Measurements from ENCODE around the gene MEA1. TPM values are rescaled to one million over a fixed set of nuclear protein-coding genes. Genes with fewer than 3 reads are reported as not detected.

MEA1 gene
- polyA plus RNA-seq, 1 donor = 39.6 TPM

DNA sequence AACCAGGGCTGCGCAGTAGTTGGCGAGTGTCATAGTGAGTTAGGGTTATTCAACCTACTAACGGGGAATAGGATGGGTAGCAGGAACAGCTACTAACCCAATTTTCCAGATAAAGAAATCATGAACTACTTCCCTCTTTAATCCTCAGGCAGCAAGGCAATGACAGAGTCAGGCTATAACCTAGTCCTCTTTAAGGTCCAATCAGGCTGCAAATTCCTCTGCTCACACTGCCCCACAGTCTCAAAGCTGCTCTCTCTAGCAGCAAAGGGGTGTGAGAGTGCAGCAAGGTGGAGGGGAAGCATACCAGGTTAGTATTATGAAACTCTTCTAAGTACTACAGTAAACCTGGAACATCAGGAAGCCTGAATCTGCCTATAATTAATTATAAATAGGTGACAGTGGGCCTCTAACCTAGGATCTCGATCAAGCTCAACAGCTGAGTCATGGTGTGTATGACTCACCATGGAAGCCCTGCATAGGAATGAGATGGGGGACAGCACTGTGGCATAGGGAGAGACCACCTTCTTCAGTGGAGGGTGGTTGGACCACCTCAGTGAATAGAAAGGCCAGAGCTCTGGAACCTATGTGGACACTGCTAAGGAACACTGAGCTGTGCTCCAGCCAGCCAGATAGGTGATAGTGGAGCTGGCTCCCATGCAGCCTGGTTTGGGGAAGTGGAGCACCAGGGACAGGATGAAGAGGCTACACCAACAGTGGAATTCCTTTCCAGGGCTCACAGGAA is 42.7 kb downstream of the MEA1 start:
- DNase-seq (ENCODE audit: low read depth) = no peak

DNA sequence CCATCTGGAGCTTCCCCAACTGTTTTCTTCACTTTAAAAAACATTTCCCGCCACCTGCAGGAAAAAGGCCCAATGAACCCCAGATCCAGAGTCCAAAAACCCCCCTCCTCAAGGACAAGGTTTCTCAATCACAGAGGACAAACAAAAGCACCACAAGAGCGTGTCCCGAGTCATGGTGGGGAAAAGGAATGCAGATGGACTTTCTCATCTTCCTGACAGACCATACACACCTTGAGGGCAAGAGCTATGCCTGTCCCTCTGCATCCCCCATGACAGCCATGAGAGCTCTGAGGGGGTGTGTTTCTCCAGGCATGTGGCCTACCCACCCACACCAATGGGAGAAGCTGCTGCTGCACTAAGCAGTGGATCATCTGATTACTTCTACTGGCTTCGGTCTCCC is 43.8 kb downstream of the MEA1 start:
- DNase-seq (ENCODE audit: low read depth) = no peak

DNA sequence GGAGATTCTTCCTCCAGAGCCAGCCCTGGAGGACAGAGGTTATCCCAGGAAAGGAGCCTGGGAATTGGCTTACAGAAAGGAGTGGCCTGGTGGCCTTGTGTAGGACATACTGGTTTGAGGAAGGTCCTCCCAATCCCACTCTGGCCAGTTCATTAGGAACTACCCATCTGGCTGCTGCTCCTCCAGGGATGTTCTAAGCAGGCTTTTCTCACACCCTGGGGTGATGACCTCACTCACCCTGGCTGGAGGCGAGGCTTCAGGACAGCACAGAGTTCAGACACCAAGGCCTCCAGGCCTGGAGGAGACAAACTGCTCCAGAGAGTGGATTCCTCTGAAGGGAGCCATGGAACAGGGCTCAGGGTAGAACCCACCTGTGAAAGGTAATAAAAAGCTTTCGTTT is 44.3 kb downstream of the MEA1 start:
- no peak for DNase-seq (ENCODE audit: low read depth)

DNA sequence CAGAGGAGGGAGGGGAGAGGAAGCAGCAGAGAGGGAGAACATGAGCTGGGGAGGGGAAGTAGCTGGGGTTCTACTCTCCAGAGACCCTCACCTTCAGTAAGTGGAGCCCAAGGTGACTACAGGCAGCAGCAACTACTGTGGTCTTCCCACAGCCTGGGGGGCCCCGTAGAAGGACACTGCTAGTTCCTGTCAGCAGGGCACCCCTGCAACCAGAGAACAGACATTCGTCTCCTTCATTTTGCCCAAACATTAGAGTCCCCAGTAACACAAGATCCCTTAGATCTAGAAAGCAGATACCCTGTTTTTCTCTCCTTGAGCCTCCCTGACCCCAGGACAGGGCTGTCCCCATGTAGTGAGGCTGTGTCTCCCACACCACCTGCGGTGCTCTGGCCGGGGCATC is 45.0 kb downstream of the MEA1 start:
- DNase-seq (ENCODE audit: low read depth) = no peak

DNA sequence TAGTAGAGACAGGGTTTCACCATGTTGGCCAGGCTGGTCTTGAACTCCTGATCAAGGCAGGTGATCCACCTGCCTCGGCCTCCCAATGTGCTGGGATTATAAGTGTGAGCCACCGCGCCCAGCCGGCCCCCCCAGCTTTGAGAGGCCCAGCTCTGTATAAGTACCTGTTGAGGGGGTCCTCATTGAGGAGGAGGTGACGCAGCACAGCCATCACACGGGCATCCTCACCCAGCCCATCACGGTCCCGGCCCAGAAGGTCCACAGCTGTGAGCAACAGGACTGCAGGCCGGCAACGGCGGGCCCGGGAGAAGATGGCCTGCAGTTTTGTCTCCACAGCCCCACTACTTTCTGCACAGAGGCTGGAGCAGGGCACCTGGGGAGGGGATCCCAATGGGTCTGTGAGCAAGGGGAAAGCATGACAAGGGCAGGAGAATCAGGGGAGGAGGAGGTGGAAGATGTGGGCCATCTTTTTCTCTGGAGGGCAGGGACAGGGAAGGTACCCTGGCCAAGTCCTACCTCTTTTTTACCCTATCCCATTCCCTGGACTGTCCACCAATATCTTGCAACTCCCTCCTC is 45.5 kb downstream of the MEA1 start:
- DNase-seq (ENCODE audit: low read depth) = no peak

DNA sequence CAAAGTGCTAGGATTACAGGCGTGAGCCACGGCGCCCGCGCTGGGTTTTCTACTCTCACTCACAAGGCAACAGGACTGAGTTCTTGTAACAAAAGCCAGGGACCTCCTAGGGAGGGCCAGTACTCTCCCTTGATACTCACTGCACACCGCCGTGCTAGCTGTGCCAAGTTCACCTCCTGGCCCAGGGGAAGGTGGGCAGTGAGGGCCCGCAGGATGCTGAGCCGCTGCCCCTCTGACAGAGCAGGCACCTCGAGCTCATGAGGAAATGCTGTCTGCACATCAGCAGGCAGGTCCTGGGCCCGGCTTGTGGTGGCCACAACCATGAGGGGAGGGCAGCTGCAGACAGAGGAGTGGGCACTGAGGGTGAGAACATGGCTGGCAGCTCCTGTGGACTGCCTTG is 46.5 kb downstream of the MEA1 start:
- DNase-seq (ENCODE audit: low read depth) = no peak

DNA sequence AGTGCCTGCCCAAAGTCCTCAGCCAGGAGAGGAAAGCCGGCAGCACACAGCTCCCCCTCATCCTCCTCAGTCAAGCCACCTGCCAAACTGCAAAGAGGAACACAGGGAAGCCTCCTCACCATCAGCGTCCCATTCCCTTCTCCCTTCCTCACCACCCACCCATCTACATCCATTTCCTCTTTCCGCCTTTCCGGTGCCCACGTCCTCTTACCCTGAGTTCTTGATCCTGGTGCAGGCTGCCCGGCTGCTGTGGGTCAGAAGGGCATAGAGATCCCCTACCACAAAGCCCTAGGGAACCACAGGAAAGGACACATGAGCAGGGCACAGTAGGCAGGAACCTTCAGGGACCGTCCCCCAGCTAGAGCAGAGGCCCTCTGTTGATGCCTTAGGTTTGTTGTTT is 47.2 kb downstream of the MEA1 start:
- no peak for DNase-seq (ENCODE audit: low read depth)

DNA sequence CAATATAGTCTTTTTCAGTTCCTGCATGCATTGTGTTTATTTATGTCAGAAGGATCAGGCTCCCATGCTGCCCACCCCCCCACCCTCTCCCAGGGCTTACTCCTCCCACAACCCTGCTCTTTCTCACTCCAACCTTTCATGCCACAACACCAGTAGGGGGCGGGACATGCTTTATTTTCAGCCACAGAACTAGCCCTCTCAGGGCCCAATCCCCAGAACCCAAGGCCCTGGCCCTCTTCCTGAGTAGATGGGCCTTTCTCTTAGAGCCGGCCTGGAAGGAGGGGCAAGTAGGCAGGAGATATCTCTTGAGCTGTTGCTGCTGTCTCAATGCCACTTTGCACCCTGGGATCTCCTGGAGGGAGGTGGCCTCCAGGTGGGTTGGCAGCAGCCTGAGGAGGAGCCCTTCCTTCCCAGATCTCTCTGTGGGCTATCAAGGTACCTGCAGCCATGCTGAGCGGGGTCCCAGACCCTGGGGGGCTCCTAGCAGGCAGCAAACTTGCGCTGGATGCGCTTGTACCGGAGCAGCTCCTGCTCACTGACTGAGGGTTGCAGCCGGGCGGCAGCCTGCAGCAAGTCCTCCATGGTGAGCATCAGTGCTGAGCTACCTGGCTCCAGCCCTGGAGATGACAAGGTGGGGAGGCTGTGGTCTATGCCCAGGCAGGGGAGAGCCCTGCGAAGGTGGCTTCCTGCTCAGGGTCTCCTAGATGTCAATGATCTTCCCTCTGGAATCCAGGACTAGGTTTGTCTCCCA is 49.7 kb downstream of the MEA1 start:
- DNase-seq (ENCODE audit: low read depth) = no peak

DNA sequence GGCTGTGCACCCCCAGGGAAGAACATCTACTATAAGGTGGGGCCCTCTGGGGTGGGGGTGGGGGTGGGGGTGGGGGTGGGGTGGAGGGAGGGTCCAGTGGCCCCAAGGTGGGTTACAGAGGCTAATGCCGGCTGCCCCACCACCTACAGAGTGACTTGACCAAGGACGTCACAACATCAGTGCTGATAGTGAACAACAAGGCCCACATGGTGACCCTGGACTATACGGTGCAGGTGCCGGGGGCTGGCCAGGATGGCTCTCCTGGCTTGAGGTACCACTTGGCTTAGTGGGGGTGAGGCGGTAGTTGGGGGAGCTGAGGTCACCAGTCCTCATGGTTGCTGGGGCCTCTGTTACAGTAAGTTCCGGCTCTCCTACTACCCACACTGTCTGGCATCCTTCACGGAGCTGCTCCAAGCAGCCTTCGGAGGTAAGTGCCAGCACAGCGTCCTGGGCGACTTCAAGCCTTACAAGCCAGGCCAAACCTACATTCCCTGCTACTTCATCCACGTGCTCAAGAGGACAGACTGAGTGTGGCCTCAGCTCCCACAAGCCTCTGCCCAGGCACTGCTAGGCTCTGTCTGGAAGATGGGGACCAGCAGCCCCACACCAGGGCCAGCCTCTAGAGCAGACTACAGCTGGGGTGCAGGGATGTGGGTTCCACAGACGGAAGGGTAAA is 50.4 kb downstream of the MEA1 start:
- no peak for DNase-seq (ENCODE audit: low read depth)

DNA sequence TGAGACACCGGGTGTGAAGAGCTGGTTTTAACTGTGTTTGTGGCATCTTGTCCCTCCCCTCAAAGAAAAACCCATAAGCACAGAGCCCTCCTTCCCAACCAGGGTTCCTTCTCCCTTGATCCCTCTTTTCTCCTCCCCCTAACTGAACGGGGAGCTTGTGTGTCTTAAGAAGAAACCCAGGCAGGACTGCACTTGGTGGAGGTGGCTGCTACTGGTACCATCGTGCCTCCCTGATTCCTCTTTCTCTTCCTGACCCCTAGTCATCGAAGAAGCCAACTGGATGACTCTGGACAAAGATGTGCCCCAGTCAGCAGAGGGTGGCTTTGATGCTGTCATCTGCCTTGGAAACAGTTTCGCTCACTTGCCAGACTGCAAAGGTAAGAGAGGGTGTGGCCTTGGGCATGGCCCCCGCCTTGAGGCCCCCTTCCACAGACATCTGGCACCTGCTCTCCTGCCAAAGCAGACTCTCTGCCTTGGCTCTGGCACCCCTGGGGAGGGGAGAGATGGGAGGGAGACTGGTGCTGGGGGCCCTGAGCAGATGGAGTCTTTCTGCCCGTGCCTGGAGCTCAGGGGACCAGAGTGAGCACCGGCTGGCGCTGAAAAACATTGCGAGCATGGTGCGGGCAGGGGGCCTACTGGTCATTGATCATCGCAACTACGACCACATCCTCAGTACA is 51.1 kb downstream of the MEA1 start:
- DNase-seq (ENCODE audit: low read depth) = no peak

DNA sequence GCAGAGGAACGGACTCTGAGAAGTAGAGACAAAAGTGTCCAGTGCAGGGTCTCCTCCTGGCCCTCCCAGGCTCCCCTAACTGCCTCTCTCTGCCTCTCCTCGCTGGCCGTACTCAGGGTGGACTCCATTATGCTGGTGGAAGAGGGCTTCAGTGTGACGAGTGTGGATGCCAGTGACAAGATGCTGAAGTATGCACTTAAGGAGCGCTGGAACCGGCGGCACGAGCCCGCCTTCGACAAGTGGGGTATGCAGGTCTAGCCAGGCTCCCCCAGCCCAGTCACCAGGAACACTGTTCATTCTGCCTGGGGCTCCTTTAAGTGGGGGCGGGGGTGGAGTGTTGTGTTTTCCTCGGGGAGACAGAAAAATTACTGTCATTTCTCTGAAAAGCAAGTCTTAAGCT is 51.6 kb downstream of the MEA1 start:
- DNase-seq (ENCODE audit: low read depth) = no peak

Other genes with a start within 250 kb of the MEA1 start
- 10.9 TPM for gene BICRAL, start 231.9 kb downstream of the MEA1 start, polyA plus RNA-seq (ENCODE audit: insufficient read length)
- 78.8 TPM for gene RPL7L1, start 134.3 kb downstream of the MEA1 start, polyA plus RNA-seq (ENCODE audit: insufficient read length)
- gene PTCRA, start 97.9 kb downstream of the MEA1 start, polyA plus RNA-seq (ENCODE audit: insufficient read length) = not detected
- gene CNPY3, start 84.5 kb downstream of the MEA1 start, polyA plus RNA-seq (ENCODE audit: insufficient read length) = 23.6 TPM
- gene GNMT, start 53.2 kb downstream of the MEA1 start, polyA plus RNA-seq (ENCODE audit: insufficient read length) = 0.65 TPM
- gene PEX6, start 34.8 kb downstream of the MEA1 start, polyA plus RNA-seq (ENCODE audit: insufficient read length) = 15.0 TPM
- gene PPP2R5D, start 29.4 kb downstream of the MEA1 start, polyA plus RNA-seq (ENCODE audit: insufficient read length) = 39.0 TPM
- gene KLHDC3, start 303 bp upstream of the MEA1 start, polyA plus RNA-seq (ENCODE audit: insufficient read length) = 227 TPM
- 40.4 TPM for gene RRP36, start 7.7 kb upstream of the MEA1 start, polyA plus RNA-seq (ENCODE audit: insufficient read length)
- 44.5 TPM for gene CUL7, start 39.9 kb upstream of the MEA1 start, polyA plus RNA-seq (ENCODE audit: insufficient read length)
- 43.9 TPM for gene MRPL2, start 45.5 kb upstream of the MEA1 start, polyA plus RNA-seq (ENCODE audit: insufficient read length)
- 27.6 TPM for gene KLC4, start 45.7 kb upstream of the MEA1 start, polyA plus RNA-seq (ENCODE audit: insufficient read length)
- gene PTK7, start 62.4 kb upstream of the MEA1 start, polyA plus RNA-seq (ENCODE audit: insufficient read length) = 53.2 TPM
- gene SRF, start 157.3 kb upstream of the MEA1 start, polyA plus RNA-seq (ENCODE audit: insufficient read length) = 57.1 TPM
- 17.8 TPM for gene CUL9, start 168.2 kb upstream of the MEA1 start, polyA plus RNA-seq (ENCODE audit: insufficient read length)
- gene DNPH1, start 215.5 kb upstream of the MEA1 start, polyA plus RNA-seq (ENCODE audit: insufficient read length) = 15.2 TPM
- 0.04 TPM for gene TTBK1, start 229.5 kb upstream of the MEA1 start, polyA plus RNA-seq (ENCODE audit: insufficient read length)

Data from forelimb muscle (tissue), 1 donor.